RWPE1 (cell line): ENCODE data around the gene THYN1.

Source experiments
- CTCF ChIA-PET: fragments of 350-600 bp; sonication (Branson Sonifier 250); formaldehyde crosslinking; extraction: SDS; loops from one replicate; lab custom pipeline; 2021; lab: Yijun Ruan, JAX
- POLR2A ChIA-PET: fragments of 400-600 bp; formaldehyde crosslinking; extraction: SDS; loops from one replicate; lab custom pipeline; 2020; ENCODE audit warnings: antibody characterized with exemption; ENCODE audit not compliant: low non-redundant PET; lab: Yijun Ruan, JAX
- DNase-seq: peaks from one replicate; pipeline ENCODE4 v3.0.0; 2012; ENCODE audit warnings: low spot score
- H3K27ac ChIP-seq: fragments of 450-650 bp; 2 replicates; pipeline ENCODE4 v1.5.1; 2017
- CTCF ChIP-seq: fragments of 450-650 bp; conservative IDR thresholded peaks from 2 replicates; pipeline ENCODE4 v1.5.1; 2017; ENCODE audit warnings: low read depth, mild to moderate bottlenecking

The THYN1 gene

GRCh38 chr11:134252346-134253187 is 585 bp downstream of the THYN1 start:
- POLR2A ChIA-PET: no interaction called here
- H3K27ac ChIP-seq: peak overlapping the region; percentile 67
- CTCF ChIA-PET: interaction anchor here (2.1 kb wide), 1 partner anchor 9 kb away, joined by 9 read pairs; no protein-coding TSS in a partner anchor
- no peak for TF ChIP-seq CTCF
- peak; percentile 27 for DNase-seq

GRCh38 chr11:134250675-134251074 is 2.5 kb downstream of the THYN1 start:
- DNase-seq: no peak
- ChIA-PET POLR2A (interaction anchor here (1.3 kb wide), 1 partner anchor 26 kb away, joined by 3 read pairs; the partner anchor contains the start of genes NCAPD3 and VPS26B), CTCF (interaction anchor here (2.1 kb wide), 1 partner anchor 11 kb away, joined by 9 read pairs; no protein-coding TSS in a partner anchor)

GRCh38 chr11:134250246-134250645 is 2.9 kb downstream of the THYN1 start:
- POLR2A ChIA-PET: no interaction called here
- H3K27ac ChIP-seq: no peak overlapping the region
- DNase-seq: no peak
- no peak for TF ChIP-seq CTCF
- CTCF ChIA-PET: no interaction called here

More at GRCh38 chr11:134250675-134251074, 2.5 kb downstream of the THYN1 start:
- TF ChIP-seq CTCF: no peak
- H3K27ac ChIP-seq: no peak overlapping the region

- POLR2A ChIA-PET: no interaction called here
- no peak for DNase-seq
- no peak overlapping the region for H3K27ac ChIP-seq
- TF ChIP-seq CTCF: no peak
- CTCF ChIA-PET: no interaction called here
Measured at GRCh38 chr11:134248910-134249480, 4.2 kb downstream of the THYN1 start.

- no peak for DNase-seq
- CTCF ChIA-PET: no interaction called here
- POLR2A ChIA-PET: no interaction called here
- TF ChIP-seq CTCF: no peak
- no peak overlapping the region for H3K27ac ChIP-seq
Measured at GRCh38 chr11:134246678-134247077, 6.5 kb downstream of the THYN1 start.

GRCh38 chr11:134246100-134246499 is 7.1 kb downstream of the THYN1 start:
- DNase-seq: no peak
- H3K27ac ChIP-seq: no peak overlapping the region
- ChIA-PET POLR2A (no interaction called here), CTCF (no interaction called here)
- TF ChIP-seq CTCF: no peak
